ENCODE results near the gene PIEZO2. TPM values are rescaled to one million over a fixed set of nuclear protein-coding genes. Genes with fewer than 3 reads are reported as not detected.
"Not testable (repeated sequence)": the region's sequence is repeated elsewhere in the genome, so short reads cannot be mapped to it uniquely, and the experiment has no call there.

The PIEZO2 gene
- 1 to 10 TPM; 2.4 to 5.2 (median 3.3) TPM for total RNA-seq

DNA sequence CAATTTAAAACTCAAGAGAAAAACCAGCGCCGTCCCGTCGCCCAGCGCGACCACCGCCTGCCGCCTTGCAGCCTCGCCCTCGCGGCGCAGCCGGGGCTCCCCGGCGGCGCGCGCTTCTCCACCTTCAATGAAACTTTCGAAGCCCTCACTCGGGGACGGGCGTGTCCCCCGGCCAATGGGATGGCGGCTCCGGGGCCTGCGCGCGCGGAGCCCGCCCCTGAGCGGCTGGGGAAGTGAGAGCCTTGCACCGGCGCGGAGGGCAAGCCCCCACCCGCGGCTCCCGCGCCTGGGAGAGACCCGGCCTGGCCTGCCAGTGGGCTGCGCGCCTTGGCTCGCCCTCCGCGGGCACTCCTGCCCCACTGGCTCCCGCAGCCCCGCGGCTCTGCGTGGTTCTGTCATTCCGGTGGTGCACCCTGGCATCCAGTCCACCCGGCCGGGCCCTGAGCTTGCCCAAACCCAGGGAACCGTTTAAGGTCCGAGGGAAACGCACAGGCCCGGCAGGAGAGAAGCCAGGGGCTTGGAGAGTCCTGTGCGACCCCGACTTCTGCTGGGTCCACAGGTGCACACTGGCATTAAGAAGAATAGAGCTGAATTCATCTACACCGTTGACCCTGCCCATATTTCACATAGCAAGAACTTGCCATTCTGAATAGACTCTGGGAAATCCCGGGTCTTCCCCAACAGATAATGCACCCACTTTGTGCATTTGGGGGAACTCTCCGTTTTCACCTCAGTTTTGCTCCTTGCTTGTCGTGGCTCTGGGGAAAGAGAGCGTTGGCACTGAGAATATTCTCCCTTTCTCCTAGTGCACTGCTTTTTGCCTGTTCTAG is at the start of gene PIEZO2:
PIEZO2 (minus strand) TSS at position 129 of the 830 bp plus-strand sequence. CDS start 981 bp downstream, outside the sequence.
- Histone ChIP-seq H3K9me3 (no peaks in the 10 kb centered on the region), H3K4me1 (peaks cover 16 to 27% (median 19%) of the 10 kb centered on the region in 4 donors), H3K36me3 (no peaks in the 10 kb centered on the region), H3K27me3 (peaks cover 0 to 61% (median 24%) of the 10 kb centered on the region in 4 donors), H3K27ac (replicated peaks in 1 of 4) (peak within 1 kb of the TSS in 1 of 4 donors; percentile 4), H3K4me3 (peak within 1 kb of the TSS; percentile 48 to 62 (median 51))
- intact Hi-C loops (cut with DNase I) = loop anchor here (5.0 kb wide), 2 partner anchors 297 to 587 kb away; no protein-coding TSS in a partner anchor
- TF ChIP-seq POLR2AphosphoS5 (IDR thresholded peaks at IDR 0.05) (peak in 1 of 2 donors; percentile 20), POLR2A (IDR thresholded peaks at IDR 0.05; ENCODE audit: low read depth) (no peak), EP300 (IDR thresholded peaks at IDR 0.05) (no peak)
- DNase-seq (ENCODE audit: extremely low spot score) = peak; percentile 90
- WGBS = 12% methylated on average over 25 of the region's 62 CpGs

- WGBS = 95% methylated on average over 2 of the region's 2 CpGs
- no peak overlapping the region for H3K4me3 ChIP-seq
- TF ChIP-seq EP300 (IDR thresholded peaks at IDR 0.05) (no peak), POLR2AphosphoS5 (IDR thresholded peaks at IDR 0.05) (no peak), POLR2A (IDR thresholded peaks at IDR 0.05; ENCODE audit: low read depth) (no peak)
- TF ChIP-seq, protein P1, sequence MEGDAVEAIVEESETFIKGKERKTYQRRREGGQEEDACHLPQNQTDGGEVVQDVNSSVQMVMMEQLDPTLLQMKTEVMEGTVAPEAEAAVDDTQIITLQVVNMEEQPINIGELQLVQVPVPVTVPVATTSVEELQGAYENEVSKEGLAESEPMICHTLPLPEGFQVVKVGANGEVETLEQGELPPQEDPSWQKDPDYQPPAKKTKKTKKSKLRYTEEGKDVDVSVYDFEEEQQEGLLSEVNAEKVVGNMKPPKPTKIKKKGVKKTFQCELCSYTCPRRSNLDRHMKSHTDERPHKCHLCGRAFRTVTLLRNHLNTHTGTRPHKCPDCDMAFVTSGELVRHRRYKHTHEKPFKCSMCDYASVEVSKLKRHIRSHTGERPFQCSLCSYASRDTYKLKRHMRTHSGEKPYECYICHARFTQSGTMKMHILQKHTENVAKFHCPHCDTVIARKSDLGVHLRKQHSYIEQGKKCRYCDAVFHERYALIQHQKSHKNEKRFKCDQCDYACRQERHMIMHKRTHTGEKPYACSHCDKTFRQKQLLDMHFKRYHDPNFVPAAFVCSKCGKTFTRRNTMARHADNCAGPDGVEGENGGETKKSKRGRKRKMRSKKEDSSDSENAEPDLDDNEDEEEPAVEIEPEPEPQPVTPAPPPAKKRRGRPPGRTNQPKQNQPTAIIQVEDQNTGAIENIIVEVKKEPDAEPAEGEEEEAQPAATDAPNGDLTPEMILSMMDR (IDR thresholded peaks at IDR 0.05) = no peak
- H3K27ac ChIP-seq (replicated peaks in 1 of 4) = no peak overlapping the region
- no peaks in the 10 kb centered on the region for H3K4me1 ChIP-seq
- DNase-seq (ENCODE audit: extremely low spot score) = no peak
- no peaks in the 10 kb centered on the region for H3K36me3 ChIP-seq
- H3K9me3 ChIP-seq = no peaks in the 10 kb centered on the region
- intact Hi-C loops (cut with DNase I) = no loop called here
- H3K27me3 ChIP-seq = no peaks in the 10 kb centered on the region
Measured at GRCh38 chr18:11183637-11184036, 34.3 kb upstream of the PIEZO2 start.

DNA sequence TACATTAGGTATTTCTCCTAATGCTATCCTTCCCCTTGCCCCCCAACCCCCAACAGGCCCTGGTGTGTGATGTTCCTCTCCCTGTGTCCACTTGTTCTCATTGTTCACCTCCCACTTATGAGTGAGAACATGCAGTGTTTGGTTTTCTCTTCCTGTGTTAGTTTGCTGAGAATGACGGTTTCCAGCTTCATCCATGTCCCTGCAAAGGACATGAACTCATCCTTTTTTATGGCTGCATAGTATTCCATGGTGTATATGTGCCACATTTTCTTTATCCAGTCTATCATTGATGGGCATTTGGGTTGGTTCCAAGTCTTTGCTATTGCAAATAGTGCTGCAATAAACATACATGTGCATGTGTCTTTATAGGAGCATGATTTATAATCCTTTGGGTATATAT is 32.3 kb upstream of the PIEZO2 start:
- H3K4me3 ChIP-seq; H3K9me3 ChIP-seq; H3K27ac ChIP-seq (replicated peaks in 1 of 4); intact Hi-C loops (cut with DNase I); H3K36me3 ChIP-seq; DNase-seq (ENCODE audit: extremely low spot score); H3K27me3 ChIP-seq: not testable (repeated sequence)
- H3K4me1 ChIP-seq = peaks cover 0 to 11% (median 4%) of the 10 kb centered on the region in 4 donors
- WGBS = 91% methylated on average over 1 of the region's 1 CpG

- no peak for TF ChIP-seq POLR2A (IDR thresholded peaks at IDR 0.05; ENCODE audit: low read depth)
- no peak for TF ChIP-seq POLR2AphosphoS5 (IDR thresholded peaks at IDR 0.05)
- TF ChIP-seq EP300 (IDR thresholded peaks at IDR 0.05) = no peak
- TF ChIP-seq, protein P1 (IDR thresholded peaks at IDR 0.05) = no peak
- Histone ChIP-seq H3K36me3 (no peaks in the 10 kb centered on the region), H3K4me1 (peaks cover 0 to 26% (median 20%) of the 10 kb centered on the region in 4 donors), H3K27me3 (no peaks in the 10 kb centered on the region), H3K9me3 (no peaks in the 10 kb centered on the region), H3K27ac (replicated peaks in 1 of 4) (no peak overlapping the region), H3K4me3 (no peak overlapping the region)
- intact Hi-C loops (cut with DNase I) = no loop called here
- 87% methylated on average over 6 of the region's 6 CpGs for WGBS
- DNase-seq (ENCODE audit: extremely low spot score) = no peak
Measured at GRCh38 chr18:11179959-11180519, 30.7 kb upstream of the PIEZO2 start.

GRCh38 chr18:11178951-11179549 is 29.7 kb upstream of the PIEZO2 start:
- Histone ChIP-seq H3K27me3 (no peaks in the 10 kb centered on the region), H3K27ac (replicated peaks in 1 of 4) (no peak overlapping the region), H3K36me3 (no peaks in the 10 kb centered on the region), H3K4me3 (no peak overlapping the region), H3K9me3 (no peaks in the 10 kb centered on the region), H3K4me1 (peaks cover 0 to 31% (median 26%) of the 10 kb centered on the region in 4 donors)
- no peak for TF ChIP-seq EP300 (IDR thresholded peaks at IDR 0.05)
- peak in 1 of 2 donors; percentile 10 for TF ChIP-seq POLR2AphosphoS5 (IDR thresholded peaks at IDR 0.05)
- TF ChIP-seq, protein P1 (IDR thresholded peaks at IDR 0.05) = no peak
- no peak for TF ChIP-seq POLR2A (IDR thresholded peaks at IDR 0.05; ENCODE audit: low read depth)
- intact Hi-C loops (cut with DNase I) = no loop called here
- WGBS = 74% methylated on average over 14 of the region's 14 CpGs
- no peak for DNase-seq (ENCODE audit: extremely low spot score)
